GM19238 (cell line): Measurements from ENCODE around the gene LRRC27.
"Not testable (repeated sequence)": the region's sequence is repeated elsewhere in the genome, so short reads cannot be mapped to it uniquely, and the experiment has no call there.

Source experiments
- DNase-seq: peaks from one replicate; pipeline ENCODE4 v3.0.0; 2011; ENCODE audit warnings: low spot score; ENCODE audit not compliant: insufficient read length

LRRC27 gene

DNA sequence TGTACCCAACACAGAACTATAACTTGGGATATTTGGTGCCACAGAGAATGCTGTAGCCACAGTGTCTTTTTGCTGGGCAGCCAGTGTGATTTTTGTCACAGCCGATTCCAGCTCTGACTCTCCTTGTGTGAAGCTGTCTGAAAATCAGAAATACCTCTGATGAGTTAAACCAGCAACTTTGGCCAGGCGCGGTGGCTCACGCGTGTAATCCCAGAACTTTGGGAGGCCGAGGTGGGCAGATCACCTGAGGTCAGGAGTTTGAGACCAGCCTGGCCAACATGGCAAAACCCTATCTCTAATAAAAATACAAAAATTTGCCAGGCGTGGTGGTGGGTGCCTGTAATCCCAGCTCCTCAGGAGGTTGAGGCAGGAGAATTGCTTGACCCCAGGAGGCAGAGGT lies 5.9 kb downstream of the LRRC27 start:
- DNase-seq, result not testable (repeated sequence)

DNA sequence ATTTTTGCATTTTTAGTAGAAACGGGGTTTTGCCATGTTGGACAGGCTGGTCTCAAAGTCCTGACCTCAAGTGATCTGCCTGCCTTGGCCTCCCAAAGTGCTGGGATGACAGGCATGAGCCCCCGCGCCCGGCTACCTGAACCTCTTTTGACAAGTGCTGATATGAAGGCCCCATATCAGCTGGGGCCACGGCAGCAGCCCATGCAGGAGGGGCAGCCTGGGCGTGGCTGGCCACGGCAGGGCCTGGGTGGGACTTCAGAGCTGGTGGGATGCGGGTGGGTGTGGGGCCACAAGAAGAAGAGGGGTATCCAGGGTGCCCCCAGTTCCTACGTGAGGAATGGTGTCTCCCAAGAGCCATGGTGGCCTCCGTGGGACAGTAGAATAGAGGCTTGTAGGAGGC lies 6.9 kb downstream of the LRRC27 start:
- no peak for DNase-seq

GRCh38 chr10:132339276-132339675 lies 7.3 kb downstream of the LRRC27 start:
- no peak for DNase-seq

- DNase-seq, result no peak
These were observed 9.0 kb downstream of the LRRC27 start for GRCh38 chr10:132341017-132341416.

DNA sequence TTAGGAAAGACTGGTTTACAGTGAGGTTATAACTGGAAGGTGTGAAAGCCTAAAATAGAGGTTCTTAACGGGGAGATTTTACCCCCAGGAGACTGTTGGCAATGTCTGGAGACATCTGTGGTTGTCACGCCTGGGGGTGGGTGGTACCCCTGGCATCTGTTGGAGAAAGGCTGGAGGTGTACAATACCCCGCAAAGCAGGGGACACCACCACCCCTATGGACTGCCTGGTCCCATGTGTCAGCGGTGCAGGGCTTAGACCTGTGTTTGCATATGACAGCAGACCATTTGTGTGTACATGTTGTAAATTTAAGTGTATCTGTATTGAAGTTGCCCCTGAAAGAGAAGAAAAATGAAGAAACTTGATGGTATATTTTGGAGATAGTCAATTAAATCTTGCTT lies 9.8 kb downstream of the LRRC27 start:
- DNase-seq, result no peak

DNA sequence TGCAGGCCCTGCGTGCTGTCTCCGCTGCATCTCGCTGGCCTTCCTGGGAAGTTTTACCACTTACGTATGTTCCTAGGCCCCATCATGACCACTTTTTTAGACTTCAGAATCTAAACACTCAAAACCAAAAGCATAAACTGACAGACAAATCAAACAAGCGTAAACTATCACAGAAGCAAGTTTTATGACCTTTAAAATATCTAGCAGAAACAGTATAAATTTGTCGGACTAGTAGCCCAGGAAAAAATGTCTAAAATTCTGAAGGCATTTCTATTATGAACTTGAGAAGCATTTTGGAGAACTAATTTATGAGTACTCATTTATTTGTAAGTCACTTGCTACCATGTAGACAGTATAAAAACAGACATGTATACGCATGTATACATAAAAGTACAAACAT lies 10.6 kb downstream of the LRRC27 start:
- DNase-seq, result no peak

- no peak for DNase-seq
These were observed 12.4 kb downstream of the LRRC27 start for GRCh38 chr10:132344386-132344785.

GRCh38 chr10:132345345-132345744 lies 13.4 kb downstream of the LRRC27 start:
- no peak for DNase-seq

- DNase-seq, result no peak
These were observed 14.8 kb downstream of the LRRC27 start for GRCh38 chr10:132346806-132347205.

DNA sequence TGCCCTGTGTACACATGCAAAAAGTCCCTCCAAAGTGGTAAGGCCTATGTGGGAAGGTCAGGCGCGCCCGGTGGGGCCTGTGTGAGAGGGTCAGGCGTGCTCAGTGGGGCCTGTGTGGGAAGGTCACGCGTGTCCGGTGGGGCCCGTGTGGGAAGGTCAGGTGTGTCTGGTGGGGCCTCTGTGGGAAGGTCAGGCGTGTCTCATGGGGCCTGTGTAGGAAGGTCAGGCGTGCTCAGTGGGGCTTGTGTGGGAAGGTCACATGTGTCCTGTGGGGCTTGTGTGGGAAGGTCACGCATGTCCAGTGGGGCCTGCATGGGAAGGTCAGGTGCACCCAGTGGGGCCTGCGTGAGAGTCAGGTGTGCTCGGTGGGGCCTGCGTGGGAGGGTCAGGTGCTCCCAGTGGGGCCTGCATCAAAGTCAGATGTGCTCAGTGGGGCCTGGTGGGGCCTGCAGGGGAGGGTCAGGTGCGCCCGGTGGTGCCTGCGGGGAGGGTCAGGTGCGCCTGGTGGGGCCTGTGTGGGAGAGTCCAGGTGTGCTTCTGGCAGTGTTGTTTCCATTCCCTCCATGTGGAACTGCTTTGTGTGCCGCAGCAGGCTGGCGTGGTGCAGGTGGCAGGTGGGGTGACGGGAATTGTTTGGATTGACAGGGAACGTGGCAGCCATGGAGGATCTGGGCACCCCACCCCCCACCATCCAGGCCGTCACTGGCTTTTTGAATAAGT lies 15.4 kb downstream of the LRRC27 start:
- no peak for DNase-seq

DNA sequence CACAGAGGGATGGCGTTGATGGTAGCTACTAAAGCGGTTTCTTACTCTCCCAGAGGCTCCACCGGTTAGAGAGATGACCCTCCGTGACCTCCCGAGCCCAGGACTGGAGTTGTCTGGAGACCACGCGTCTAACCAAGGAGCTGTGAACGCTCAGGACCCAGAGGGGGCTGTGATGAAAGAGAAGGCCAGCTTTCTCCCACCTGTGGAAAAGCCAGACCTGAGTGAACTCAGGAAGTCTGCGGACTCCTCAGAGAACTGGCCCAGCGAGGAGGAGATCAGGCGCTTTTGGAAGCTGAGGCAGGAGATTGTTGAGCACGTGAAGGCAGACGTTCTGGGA lies 15.9 kb downstream of the LRRC27 start:
- DNase-seq, result no peak

GRCh38 chr10:132349766-132350165 lies 17.8 kb downstream of the LRRC27 start:
- no peak for DNase-seq

GRCh38 chr10:132350391-132350790 lies 18.4 kb downstream of the LRRC27 start:
- DNase-seq, result no peak

DNA sequence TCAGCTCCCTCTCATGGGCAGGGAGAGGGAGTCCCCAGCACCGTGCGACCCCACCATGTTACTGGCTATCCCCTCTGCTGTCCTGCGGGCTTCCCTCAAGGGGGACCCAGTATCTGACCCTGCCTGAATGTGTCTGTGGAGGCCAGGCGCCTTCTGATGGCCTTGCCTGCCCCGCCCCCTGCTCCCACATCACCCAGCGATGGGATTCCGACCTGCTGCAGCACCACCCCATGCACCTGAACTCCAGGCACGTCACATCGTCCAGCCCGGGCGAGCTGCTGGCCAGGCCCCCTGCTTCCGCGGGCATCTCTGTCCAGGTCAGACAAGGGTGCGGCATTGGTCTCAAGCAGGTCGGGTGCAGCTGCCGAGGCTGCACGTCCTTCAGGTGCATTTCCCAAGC lies 19.0 kb downstream of the LRRC27 start:
- no peak for DNase-seq

DNA sequence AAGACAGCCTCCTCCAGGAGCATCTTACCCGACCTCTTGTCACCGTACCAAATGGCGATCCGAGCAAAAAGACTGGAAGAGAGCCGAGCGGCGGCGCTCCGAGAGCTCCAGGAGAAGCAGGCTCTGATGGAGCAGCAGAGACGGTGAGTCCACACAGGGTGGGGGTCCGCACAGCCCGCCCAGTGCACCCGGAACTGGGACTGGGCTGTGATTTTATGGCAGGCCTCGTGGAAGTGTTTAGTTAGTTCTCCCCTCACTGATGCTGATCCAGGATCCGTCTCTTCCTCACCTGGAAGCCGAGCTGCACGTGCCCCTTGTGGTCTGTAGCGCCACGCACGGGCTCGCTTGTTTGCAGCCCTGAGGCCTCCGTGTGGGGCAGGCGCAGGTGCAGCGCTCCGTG lies 19.6 kb downstream of the LRRC27 start:
- DNase-seq, result no peak

GRCh38 chr10:132352462-132353308 lies 20.7 kb downstream of the LRRC27 start:
- DNase-seq, result peak; percentile 80

DNA sequence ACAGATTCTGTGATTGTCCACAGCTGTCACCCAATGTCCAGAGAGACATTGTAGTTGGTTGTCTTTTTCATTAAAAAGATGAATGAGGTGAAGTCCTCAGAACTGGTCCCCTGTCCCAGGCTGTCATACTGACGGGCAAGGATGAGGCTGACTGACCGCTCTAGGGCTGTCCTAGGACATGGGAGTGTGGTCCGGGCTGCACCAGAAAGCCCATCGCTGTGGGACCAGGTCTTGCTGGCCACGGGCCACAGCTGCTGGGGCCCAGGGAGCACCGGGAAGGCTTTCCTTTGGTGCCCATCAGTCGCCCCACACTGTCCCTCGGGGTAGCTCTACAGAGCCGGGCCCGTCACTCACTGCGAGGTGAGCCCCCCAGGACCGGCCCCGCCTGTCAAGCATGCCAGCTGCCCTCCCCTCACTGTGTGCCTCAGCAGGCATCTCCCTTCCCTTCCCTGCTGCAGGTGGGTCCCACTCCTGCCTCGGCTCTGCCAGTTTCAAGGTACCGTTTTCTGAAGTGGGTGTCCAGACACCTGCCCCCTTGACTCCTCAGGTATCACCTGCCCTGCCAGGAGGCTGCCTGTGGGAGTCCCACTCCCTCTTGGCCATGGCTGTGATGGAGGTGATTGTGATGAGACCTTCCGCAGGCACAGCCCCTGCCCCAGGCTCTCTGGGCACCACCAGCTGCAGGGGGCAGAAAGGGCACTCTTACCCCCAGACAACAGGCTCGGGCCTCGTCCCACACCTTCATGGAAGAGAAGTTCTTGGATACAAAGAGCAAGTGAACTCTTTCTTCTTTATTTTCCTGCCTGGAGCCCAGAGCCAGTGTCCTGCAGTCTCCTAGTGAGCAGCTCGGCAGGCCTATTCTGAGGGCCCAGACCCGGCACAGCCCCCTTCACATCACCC lies 21.7 kb downstream of the LRRC27 start:
- no peak for DNase-seq

GRCh38 chr10:132354356-132355094 lies 22.5 kb downstream of the LRRC27 start:
- DNase-seq, result no peak

- no peak for DNase-seq
These were observed 23.3 kb downstream of the LRRC27 start for GRCh38 chr10:132355297-132355696.

- DNase-seq, result no peak
These were observed 23.8 kb downstream of the LRRC27 start for GRCh38 chr10:132355754-132356153.

DNA sequence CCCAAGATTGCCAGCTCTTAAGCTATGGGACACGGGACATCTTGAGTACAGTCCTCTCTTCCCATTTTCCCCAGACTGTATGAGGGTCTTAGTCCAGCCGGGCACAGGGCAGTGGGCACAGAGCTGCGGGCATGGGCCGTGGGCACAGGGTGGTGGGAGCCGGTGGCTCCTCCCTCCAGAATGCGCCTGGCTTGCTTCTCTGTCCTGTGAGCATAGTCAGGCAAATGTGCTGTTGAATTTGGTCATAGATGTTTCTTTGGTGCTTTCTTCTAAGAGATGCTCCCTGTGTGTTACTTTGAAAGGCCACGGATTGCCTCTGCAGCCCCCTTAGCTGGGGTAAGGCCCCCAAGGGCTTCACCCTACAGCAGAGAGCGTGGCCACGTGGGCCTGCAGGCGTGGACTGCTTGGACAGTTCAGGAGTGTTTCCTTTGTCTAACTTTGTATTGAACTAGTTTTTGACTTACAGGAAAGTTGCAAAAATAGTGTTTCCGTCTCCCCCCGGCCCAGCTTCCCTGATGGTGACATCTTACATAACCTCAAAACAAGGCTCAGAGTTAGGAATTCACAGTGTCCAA lies 24.7 kb downstream of the LRRC27 start:
- DNase-seq, result no peak
